ENCODE results near the gene UNC5C. TPM values are rescaled to one million over a fixed set of nuclear protein-coding genes. Genes with fewer than 3 reads are reported as not detected.
A peak's percentile ranks its signal among the peaks of the same experiment; 100 is the strongest.

UNC5C gene
- polyA plus RNA-seq, 1 of the 3 experiments (the other 2 are of a cell fraction) = 3.3 TPM

DNA sequence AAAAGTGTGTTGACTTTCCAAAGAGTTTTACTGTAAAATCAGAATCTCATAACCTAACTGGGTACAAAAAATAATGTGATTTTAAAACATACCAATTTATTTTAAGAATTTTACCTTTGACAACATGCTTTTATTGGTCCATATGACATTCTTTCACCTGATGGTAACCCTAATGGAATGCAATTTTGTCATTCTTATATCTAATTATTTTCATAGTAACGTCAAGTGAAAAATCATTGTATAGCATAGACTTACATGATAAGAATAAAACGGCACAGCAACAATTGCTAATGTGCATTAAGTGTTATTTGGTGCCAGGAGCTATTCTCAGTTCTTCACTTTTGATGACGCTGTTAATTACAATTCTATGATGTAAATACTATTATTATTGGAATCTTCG is 13.6 kb downstream of the UNC5C start:
- Histone ChIP-seq H3K9me3 (no peaks in the 10 kb centered on the region), H3K36me3 (replicated peaks in 1 of 2; ENCODE audit: control insufficient read depth in 1 of 2, insufficient read depth in 2 of 2, low read length in 1 of 2) (peaks cover 0 to 2% of the 10 kb centered on the region in 2 experiments), H3K4me3 (ENCODE audit: low read depth in 2 of 2, low read length in 1 of 2) (peak overlapping the region; percentile 25 to 31; a peak in 3 of 4 replicates), H3K4me1 (ENCODE audit: control insufficient read depth in 1 of 2, insufficient read depth in 2 of 2, low read depth in 1 of 2, low read length in 1 of 2) (peaks cover 20 to 63% of the 10 kb centered on the region in 2 experiments; a peak in 3 of 4 replicates), H3K79me2 (ENCODE audit: insufficient read depth) (peaks cover 18% of the 10 kb centered on the region), H3K9me2 (no peaks in the 10 kb centered on the region), H3K9ac (peak overlapping the region; percentile 43; the same call in 1 of the 2 replicates), H4K20me1 (ENCODE audit: insufficient read depth) (no peaks in the 10 kb centered on the region; the same call in 1 of the 2 replicates), H2AFZ (ENCODE audit: low read depth) (peak overlapping the region; percentile 71), H3K27ac (ENCODE audit: low read depth in 2 of 2, low read length in 1 of 2) (peak overlapping the region; percentile 11 to 86; a peak in 3 of 4 replicates), H3K4me2 (peak overlapping the region; percentile 72), H3K27me3 (ENCODE audit: insufficient read depth) (no peaks in the 10 kb centered on the region), H3F3A (replicated peaks; ENCODE audit: insufficient read depth) (peaks cover 5% of the 10 kb centered on the region)
- POLR2A ChIA-PET = interaction anchor here (1.0 kb wide), 1 partner anchor 11 kb away, joined by 3 read pairs; no protein-coding TSS in a partner anchor
- TF ChIP-seq RAD21 (IDR thresholded peaks at IDR 0.05; ENCODE audit: low read length) (no peak), NFIC (IDR thresholded peaks at IDR 0.05; ENCODE audit: borderline replicate concordance) (no peak), FOXM1 (IDR thresholded peaks at IDR 0.05; ENCODE audit: low read depth) (no peak), GATA2 (CRISPR knock-in tag; IDR thresholded peaks at IDR 0.05) (no peak), RCOR1 (IDR thresholded peaks at IDR 0.05; ENCODE audit: low read length) (no peak), CHD2 (IDR thresholded peaks at IDR 0.05; ENCODE audit: low read length, partially characterized antibody) (no peak), NRF1 (IDR thresholded peaks at IDR 0.05; ENCODE audit: low read depth, low read length) (no peak)
- TF ChIP-seq, protein P1, sequence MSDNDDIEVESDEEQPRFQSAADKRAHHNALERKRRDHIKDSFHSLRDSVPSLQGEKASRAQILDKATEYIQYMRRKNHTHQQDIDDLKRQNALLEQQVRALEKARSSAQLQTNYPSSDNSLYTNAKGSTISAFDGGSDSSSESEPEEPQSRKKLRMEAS (IDR thresholded peaks at IDR 0.05; ENCODE audit: low read depth) = no peak
- TF ChIP-seq, protein P2, sequence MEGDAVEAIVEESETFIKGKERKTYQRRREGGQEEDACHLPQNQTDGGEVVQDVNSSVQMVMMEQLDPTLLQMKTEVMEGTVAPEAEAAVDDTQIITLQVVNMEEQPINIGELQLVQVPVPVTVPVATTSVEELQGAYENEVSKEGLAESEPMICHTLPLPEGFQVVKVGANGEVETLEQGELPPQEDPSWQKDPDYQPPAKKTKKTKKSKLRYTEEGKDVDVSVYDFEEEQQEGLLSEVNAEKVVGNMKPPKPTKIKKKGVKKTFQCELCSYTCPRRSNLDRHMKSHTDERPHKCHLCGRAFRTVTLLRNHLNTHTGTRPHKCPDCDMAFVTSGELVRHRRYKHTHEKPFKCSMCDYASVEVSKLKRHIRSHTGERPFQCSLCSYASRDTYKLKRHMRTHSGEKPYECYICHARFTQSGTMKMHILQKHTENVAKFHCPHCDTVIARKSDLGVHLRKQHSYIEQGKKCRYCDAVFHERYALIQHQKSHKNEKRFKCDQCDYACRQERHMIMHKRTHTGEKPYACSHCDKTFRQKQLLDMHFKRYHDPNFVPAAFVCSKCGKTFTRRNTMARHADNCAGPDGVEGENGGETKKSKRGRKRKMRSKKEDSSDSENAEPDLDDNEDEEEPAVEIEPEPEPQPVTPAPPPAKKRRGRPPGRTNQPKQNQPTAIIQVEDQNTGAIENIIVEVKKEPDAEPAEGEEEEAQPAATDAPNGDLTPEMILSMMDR (IDR thresholded peaks at IDR 0.05) = no peak
- TF ChIP-seq, protein P3, sequence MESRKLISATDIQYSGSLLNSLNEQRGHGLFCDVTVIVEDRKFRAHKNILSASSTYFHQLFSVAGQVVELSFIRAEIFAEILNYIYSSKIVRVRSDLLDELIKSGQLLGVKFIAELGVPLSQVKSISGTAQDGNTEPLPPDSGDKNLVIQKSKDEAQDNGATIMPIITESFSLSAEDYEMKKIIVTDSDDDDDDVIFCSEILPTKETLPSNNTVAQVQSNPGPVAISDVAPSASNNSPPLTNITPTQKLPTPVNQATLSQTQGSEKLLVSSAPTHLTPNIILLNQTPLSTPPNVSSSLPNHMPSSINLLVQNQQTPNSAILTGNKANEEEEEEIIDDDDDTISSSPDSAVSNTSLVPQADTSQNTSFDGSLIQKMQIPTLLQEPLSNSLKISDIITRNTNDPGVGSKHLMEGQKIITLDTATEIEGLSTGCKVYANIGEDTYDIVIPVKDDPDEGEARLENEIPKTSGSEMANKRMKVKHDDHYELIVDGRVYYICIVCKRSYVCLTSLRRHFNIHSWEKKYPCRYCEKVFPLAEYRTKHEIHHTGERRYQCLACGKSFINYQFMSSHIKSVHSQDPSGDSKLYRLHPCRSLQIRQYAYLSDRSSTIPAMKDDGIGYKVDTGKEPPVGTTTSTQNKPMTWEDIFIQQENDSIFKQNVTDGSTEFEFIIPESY (IDR thresholded peaks at IDR 0.05; ENCODE audit: borderline replicate concordance, low read depth) = no peak
- DNase-seq = no peak
- CTCF ChIA-PET = interaction anchor here (0.6 to 5.9 kb wide), 3 partner anchors 13 to 1062 kb away, joined by 3 to 42 read pairs (median 5); partner anchors contain the start of gene UNC5C
- 24% methylated on average over 4 of the region's 4 CpGs for WGBS (ENCODE audit: low lambda C conversion rate)

DNA sequence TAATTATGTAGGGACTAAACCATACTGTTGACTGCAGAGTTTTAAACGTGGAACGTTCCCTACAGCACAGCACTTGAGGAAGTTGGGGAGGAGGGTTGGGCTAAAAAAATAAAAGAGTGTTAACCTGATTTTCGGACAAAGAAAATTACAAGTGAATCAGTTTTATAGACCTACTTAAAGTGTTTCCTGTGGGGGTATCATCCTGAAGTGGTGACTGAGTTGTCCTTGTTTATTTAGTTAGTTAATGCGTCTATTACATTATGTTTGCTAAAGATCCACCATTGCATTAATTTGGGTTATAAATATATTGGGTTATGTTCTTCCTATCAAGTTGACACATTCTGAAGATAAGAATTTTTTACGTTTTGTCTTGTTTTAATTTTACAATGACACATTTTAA is 14.7 kb downstream of the UNC5C start:
- H3K27ac ChIP-seq (ENCODE audit: low read depth in 2 of 2, low read length in 1 of 2) = peak overlapping the region; percentile 11 to 86; a peak in 3 of 4 replicates
- 19% methylated on average over 5 of the region's 5 CpGs for whole genome bisulfite sequencing (ENCODE audit: low lambda C conversion rate)
- CTCF ChIA-PET = no interaction called here

More for the DNA sequence above, 14.7 kb downstream of the UNC5C start:
- Histone ChIP-seq H3K36me3 (replicated peaks in 1 of 2; ENCODE audit: control insufficient read depth in 1 of 2, insufficient read depth in 2 of 2, low read length in 1 of 2) (peaks cover 0 to 2% of the 10 kb centered on the region in 2 experiments), H3K9me3 (no peaks in the 10 kb centered on the region), H3K79me2 (ENCODE audit: insufficient read depth) (peaks cover 18% of the 10 kb centered on the region), H3K27me3 (ENCODE audit: insufficient read depth) (no peaks in the 10 kb centered on the region), H3K9ac (peak overlapping the region; percentile 43; the same call in 1 of the 2 replicates), H3F3A (replicated peaks; ENCODE audit: insufficient read depth) (peaks cover 9% of the 10 kb centered on the region), H3K4me1 (ENCODE audit: control insufficient read depth in 1 of 2, insufficient read depth in 2 of 2, low read depth in 1 of 2, low read length in 1 of 2) (peaks cover 26 to 68% of the 10 kb centered on the region in 2 experiments; a peak in 3 of 4 replicates), H3K9me2 (no peaks in the 10 kb centered on the region), H3K4me3 (ENCODE audit: low read depth in 2 of 2, low read length in 1 of 2) (peak overlapping the region; percentile 9 to 25; a peak in 2 of 4 replicates), H2AFZ (ENCODE audit: low read depth) (peak overlapping the region; percentile 71), H3K4me2 (peak overlapping the region; percentile 72), H4K20me1 (ENCODE audit: insufficient read depth) (no peaks in the 10 kb centered on the region; the same call in 1 of the 2 replicates)
- POLR2A ChIA-PET = no interaction called here
- TF ChIP-seq FOXJ3 (CRISPR knock-in tag; IDR thresholded peaks at IDR 0.05) = no peak
- TF ChIP-seq, protein P4, sequence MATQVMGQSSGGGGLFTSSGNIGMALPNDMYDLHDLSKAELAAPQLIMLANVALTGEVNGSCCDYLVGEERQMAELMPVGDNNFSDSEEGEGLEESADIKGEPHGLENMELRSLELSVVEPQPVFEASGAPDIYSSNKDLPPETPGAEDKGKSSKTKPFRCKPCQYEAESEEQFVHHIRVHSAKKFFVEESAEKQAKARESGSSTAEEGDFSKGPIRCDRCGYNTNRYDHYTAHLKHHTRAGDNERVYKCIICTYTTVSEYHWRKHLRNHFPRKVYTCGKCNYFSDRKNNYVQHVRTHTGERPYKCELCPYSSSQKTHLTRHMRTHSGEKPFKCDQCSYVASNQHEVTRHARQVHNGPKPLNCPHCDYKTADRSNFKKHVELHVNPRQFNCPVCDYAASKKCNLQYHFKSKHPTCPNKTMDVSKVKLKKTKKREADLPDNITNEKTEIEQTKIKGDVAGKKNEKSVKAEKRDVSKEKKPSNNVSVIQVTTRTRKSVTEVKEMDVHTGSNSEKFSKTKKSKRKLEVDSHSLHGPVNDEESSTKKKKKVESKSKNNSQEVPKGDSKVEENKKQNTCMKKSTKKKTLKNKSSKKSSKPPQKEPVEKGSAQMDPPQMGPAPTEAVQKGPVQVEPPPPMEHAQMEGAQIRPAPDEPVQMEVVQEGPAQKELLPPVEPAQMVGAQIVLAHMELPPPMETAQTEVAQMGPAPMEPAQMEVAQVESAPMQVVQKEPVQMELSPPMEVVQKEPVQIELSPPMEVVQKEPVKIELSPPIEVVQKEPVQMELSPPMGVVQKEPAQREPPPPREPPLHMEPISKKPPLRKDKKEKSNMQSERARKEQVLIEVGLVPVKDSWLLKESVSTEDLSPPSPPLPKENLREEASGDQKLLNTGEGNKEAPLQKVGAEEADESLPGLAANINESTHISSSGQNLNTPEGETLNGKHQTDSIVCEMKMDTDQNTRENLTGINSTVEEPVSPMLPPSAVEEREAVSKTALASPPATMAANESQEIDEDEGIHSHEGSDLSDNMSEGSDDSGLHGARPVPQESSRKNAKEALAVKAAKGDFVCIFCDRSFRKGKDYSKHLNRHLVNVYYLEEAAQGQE (IDR thresholded peaks at IDR 0.05; ENCODE audit: low read depth, low read length) = no peak
- TF ChIP-seq MXI1 (IDR thresholded peaks at IDR 0.05; ENCODE audit: low read depth, low read length) = no peak
- no peak for TF ChIP-seq CHD2 (IDR thresholded peaks at IDR 0.05; ENCODE audit: low read length, partially characterized antibody)
- TF ChIP-seq TEAD4 (IDR thresholded peaks at IDR 0.05; ENCODE audit: borderline replicate concordance, insufficient read depth) = no peak
- TF ChIP-seq FOSL2 (IDR thresholded peaks at IDR 0.05; ENCODE audit: borderline replicate concordance, low read depth) = no peak
- no peak for DNase-seq
